ENCODE measurements around the gene GMEB2.

GRCh38 chr20:63543733-63544132 lies 83.2 kb downstream of the GMEB2 start:
- TF ChIP-seq CTCF (IDR thresholded peaks at IDR 0.05): no peak
- TF ChIP-seq EP300 (IDR thresholded peaks at IDR 0.05): no peak
- TF ChIP-seq POLR2A (IDR thresholded peaks at IDR 0.05): no peak
